Body of pancreas (tissue), 4 donors: ENCODE results near the gene PLEKHG5.

ENCODE experiments used
- POLR2A ChIP-seq, 3 donors: fragments of 450-650 bp; IDR thresholded peaks; one replicate each; pipeline ENCODE4 v1.6.1; 2016; ENCODE audit warnings: antibody characterized with exemption in 3 of 3, mild to moderate bottlenecking in 2 of 3
- TF ChIP-seq, protein P1 (sequence below), 7 experiments: fragments of 450-650 bp in 4 of 7; fragments of 200-600 bp in 3 of 7; sonication (generic) in 3 of 7; IDR thresholded peaks; one replicate each; pipeline ENCODE4 v1.5.1; 2016 to 2019; ENCODE audit warnings: antibody characterized with exemption in 7 of 7

- TF ChIP-seq POLR2A (IDR thresholded peaks at IDR 0.05), result no peak
- TF ChIP-seq, protein P1, sequence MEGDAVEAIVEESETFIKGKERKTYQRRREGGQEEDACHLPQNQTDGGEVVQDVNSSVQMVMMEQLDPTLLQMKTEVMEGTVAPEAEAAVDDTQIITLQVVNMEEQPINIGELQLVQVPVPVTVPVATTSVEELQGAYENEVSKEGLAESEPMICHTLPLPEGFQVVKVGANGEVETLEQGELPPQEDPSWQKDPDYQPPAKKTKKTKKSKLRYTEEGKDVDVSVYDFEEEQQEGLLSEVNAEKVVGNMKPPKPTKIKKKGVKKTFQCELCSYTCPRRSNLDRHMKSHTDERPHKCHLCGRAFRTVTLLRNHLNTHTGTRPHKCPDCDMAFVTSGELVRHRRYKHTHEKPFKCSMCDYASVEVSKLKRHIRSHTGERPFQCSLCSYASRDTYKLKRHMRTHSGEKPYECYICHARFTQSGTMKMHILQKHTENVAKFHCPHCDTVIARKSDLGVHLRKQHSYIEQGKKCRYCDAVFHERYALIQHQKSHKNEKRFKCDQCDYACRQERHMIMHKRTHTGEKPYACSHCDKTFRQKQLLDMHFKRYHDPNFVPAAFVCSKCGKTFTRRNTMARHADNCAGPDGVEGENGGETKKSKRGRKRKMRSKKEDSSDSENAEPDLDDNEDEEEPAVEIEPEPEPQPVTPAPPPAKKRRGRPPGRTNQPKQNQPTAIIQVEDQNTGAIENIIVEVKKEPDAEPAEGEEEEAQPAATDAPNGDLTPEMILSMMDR (IDR thresholded peaks at IDR 0.05), result no peak
Observed at GRCh38 chr1:6519935-6520671, 28.6 kb upstream of the PLEKHG5 start.
